Natural killer cell (primary cell): ENCODE measurements around the gene RBFOX2. TPM values are rescaled to one million over a fixed set of nuclear protein-coding genes. Genes with fewer than 3 reads are reported as not detected.
A peak's percentile ranks its signal among the peaks of the same experiment; 100 is the strongest.

Experiments
- ATAC-seq, 3 donors: fragments of 150-1000 bp in 2 of 3; fragments of 200-7000 bp in 1 of 3; cut with Tn5 transposase; 1 replicate in 1 of 3; 2 replicates in 2 of 3; pipeline ENCODE4 v1.10.0; 2021; ENCODE audit warnings: mild to moderate bottlenecking in 2 of 3, moderate library complexity in 2 of 3
- DNase-seq, 2 donors: peaks; one replicate each; pipeline versions ENCODE4 v3.0.0 to v3.0.0-alpha.2; 2013 to 2021; ENCODE audit warnings: mixed read lengths in 1 of 2
- H3K27ac ChIP-seq: one replicate; pipeline ENCODE4 v1.5.1; 2013; ENCODE audit warnings: mild to moderate bottlenecking, low read length
- H3K27me3 ChIP-seq: one replicate; pipeline ENCODE4 v1.6.1; 2013; ENCODE audit warnings: low read length; ENCODE audit not compliant: control insufficient read depth, insufficient read depth
- H3K36me3 ChIP-seq: one replicate; pipeline ENCODE4 v1.6.1; 2013; ENCODE audit warnings: low read length; ENCODE audit not compliant: control insufficient read depth, insufficient read depth
- H3K4me1 ChIP-seq: one replicate; pipeline ENCODE4 v1.6.1; 2013; ENCODE audit warnings: low read length; ENCODE audit not compliant: control insufficient read depth, insufficient read depth
- H3K4me3 ChIP-seq: one replicate; pipeline ENCODE4 v1.5.1; 2013; ENCODE audit warnings: low read length
- H3K9me3 ChIP-seq: one replicate; pipeline ENCODE4 v1.6.1; 2013; ENCODE audit warnings: low read length; ENCODE audit not compliant: control insufficient read depth, insufficient read depth
- H3K27ac Mint-ChIP-seq, 2 donors: one replicate each; pipeline ENCODE4 v1.8.0; 2022; ENCODE audit warnings: mild to moderate bottlenecking in 2 of 2, mixed read lengths in 2 of 2, moderate library complexity in 1 of 2
- H3K27me3 Mint-ChIP-seq, 2 donors: one replicate each; pipeline ENCODE4 v1.8.0; 2022; ENCODE audit warnings: low read depth in 2 of 2, mixed read lengths in 2 of 2
- H3K36me3 Mint-ChIP-seq: one replicate; pipeline ENCODE4 v1.8.0; 2022; ENCODE audit warnings: mixed read lengths
- H3K4me1 Mint-ChIP-seq, 2 donors: one replicate each; pipeline ENCODE4 v1.8.0; 2022; ENCODE audit warnings: mixed read lengths in 2 of 2
- H3K4me3 Mint-ChIP-seq: one replicate; pipeline ENCODE4 v1.8.0; 2022; ENCODE audit warnings: mild to moderate bottlenecking, moderate library complexity, mixed read lengths
- H3K9me3 Mint-ChIP-seq, 2 donors: one replicate each; pipeline ENCODE4 v1.8.0; 2022; ENCODE audit warnings: mixed read lengths in 2 of 2
- CTCF ChIP-seq: fragments of 200-600 bp; IDR thresholded peaks from one replicate; pipeline ENCODE4 v1.8.0; 2022; ENCODE audit warnings: antibody characterized with exemption
- WGBS: methylation state at CpG from one replicate; pipeline ENCODE4 v1.1.7; 2013; ENCODE audit warnings: missing lambda C conversion rate; ENCODE audit not compliant: insufficient coverage; 5-methylcytosine and 5-hydroxymethylcytosine counted together
- intact Hi-C: fragments of 100-400 bp; cut with micrococcal nuclease; formaldehyde crosslinking; loops from one replicate; pipeline ENCODE4 v1.14.2; 2022
- total RNA-seq, 4 donors: library from RNA; stranded (reverse); fragments of 120-200 nt in 1 of 4; gene quantifications; one replicate each; pipeline versions ENCODE4 v1.2.3 to v1.2.4, GENCODE V29; 2013 to 2022

Gene RBFOX2
- total RNA-seq, 3 donors from 2014 or later (not counting 1 experiment from before 2014, with no cell fraction given), result 1.0 to 4.7 (median 3.0) TPM

- peak overlapping the region; percentile 60 for H3K27ac ChIP-seq
- H3K4me1 Mint-ChIP-seq, result peaks cover 27 to 32% of the 10 kb centered on the region in 2 donors
- 81% methylated on average over 7 of the region's 7 CpGs for WGBS
- H3K9me3 Mint-ChIP-seq, result no peaks in the 10 kb centered on the region
- intact Hi-C loops, result no loop called here
- H3K4me3 Mint-ChIP-seq, result peak overlapping the region; percentile 83
- peaks cover 9 to 23% of the 10 kb centered on the region in 2 donors for H3K27me3 Mint-ChIP-seq
- ATAC-seq, result peak; percentile 62 to 79 (median 70)
- H3K4me3 ChIP-seq, result peak overlapping the region; percentile 16
- no peaks in the 10 kb centered on the region for H3K9me3 ChIP-seq
- no peaks in the 10 kb centered on the region for H3K36me3 Mint-ChIP-seq
- no peaks in the 10 kb centered on the region for H3K36me3 ChIP-seq
- TF ChIP-seq CTCF, result no peak
- peak in 1 of 2 donors; percentile 15 for DNase-seq
- peaks cover 11% of the 10 kb centered on the region for H3K4me1 ChIP-seq
- H3K27me3 ChIP-seq, result no peaks in the 10 kb centered on the region
- H3K27ac Mint-ChIP-seq, result peak overlapping the region; percentile 41 to 86
Observed at GRCh38 chr22:35894937-35895708, 133.5 kb downstream of the RBFOX2 start.

- no peaks in the 10 kb centered on the region for H3K36me3 Mint-ChIP-seq
- no peaks in the 10 kb centered on the region for H3K9me3 ChIP-seq
- H3K4me3 ChIP-seq, result peak overlapping the region; percentile 16
- DNase-seq, result peak; percentile 24 to 38
- H3K27me3 Mint-ChIP-seq, result peaks cover 9 to 23% of the 10 kb centered on the region in 2 donors
- H3K27me3 ChIP-seq, result no peaks in the 10 kb centered on the region
- peak overlapping the region; percentile 60 for H3K27ac ChIP-seq
- peak; percentile 85 to 98 (median 92) for ATAC-seq
- H3K4me3 Mint-ChIP-seq, result peak overlapping the region; percentile 83
- no peaks in the 10 kb centered on the region for H3K36me3 ChIP-seq
- H3K4me1 ChIP-seq, result peaks cover 9% of the 10 kb centered on the region
- no peak for TF ChIP-seq CTCF
- peak overlapping the region; percentile 41 to 86 for H3K27ac Mint-ChIP-seq
- H3K9me3 Mint-ChIP-seq, result no peaks in the 10 kb centered on the region
- peaks cover 27 to 32% of the 10 kb centered on the region in 2 donors for H3K4me1 Mint-ChIP-seq
- WGBS, result 60% methylated on average over 6 of the region's 7 CpGs
- intact Hi-C loops, result no loop called here
Observed at GRCh38 chr22:35894464-35894878, 134.2 kb downstream of the RBFOX2 start.

- DNase-seq (no peak), ATAC-seq (no peak)
- H3K36me3 Mint-ChIP-seq, result no peaks in the 10 kb centered on the region
- Histone ChIP-seq H3K4me3 (no peak overlapping the region), H3K36me3 (no peaks in the 10 kb centered on the region), H3K9me3 (no peaks in the 10 kb centered on the region), H3K27me3 (no peaks in the 10 kb centered on the region), H3K4me1 (peaks cover 9% of the 10 kb centered on the region), H3K27ac (no peak overlapping the region)
- no peak for TF ChIP-seq CTCF
- H3K4me3 Mint-ChIP-seq, result peak overlapping the region; percentile 83
- intact Hi-C loops, result no loop called here
- peaks cover 9 to 23% of the 10 kb centered on the region in 2 donors for H3K27me3 Mint-ChIP-seq
- H3K27ac Mint-ChIP-seq, result no peak overlapping the region
- WGBS, result 86% methylated on average over 3 of the region's 4 CpGs
- peaks cover 27 to 32% of the 10 kb centered on the region in 2 donors for H3K4me1 Mint-ChIP-seq
- H3K9me3 Mint-ChIP-seq, result no peaks in the 10 kb centered on the region
Observed at GRCh38 chr22:35893698-35894097, 134.9 kb downstream of the RBFOX2 start.
